ENCODE results near the gene TMCO6.
"Not testable (repeated sequence)": the region's sequence is repeated elsewhere in the genome, so short reads cannot be mapped to it uniquely, and the experiment has no call there.

The TMCO6 gene

GRCh38 chr5:140609126-140609525 is 30.1 kb upstream of the TMCO6 start:
- no peak for TF ChIP-seq CTCF (conservative IDR thresholded peaks at IDR 0.05; ENCODE audit: low read depth, low read length)
- no peak overlapping the region for H3K4me3 ChIP-seq (ENCODE audit: low read length)
- no peak for DNase-seq (ENCODE audit: low read depth)

GRCh38 chr5:140611020-140611521 is 28.2 kb upstream of the TMCO6 start:
- H3K4me3 ChIP-seq (ENCODE audit: low read length) = no peak overlapping the region
- DNase-seq (ENCODE audit: low read depth) = no peak
- TF ChIP-seq CTCF (conservative IDR thresholded peaks at IDR 0.05; ENCODE audit: low read depth, low read length) = no peak

- DNase-seq (ENCODE audit: low read depth) = no peak
- TF ChIP-seq CTCF (conservative IDR thresholded peaks at IDR 0.05; ENCODE audit: low read depth, low read length) = no peak
- no peak overlapping the region for H3K4me3 ChIP-seq (ENCODE audit: low read length)
These were observed 16.9 kb upstream of the TMCO6 start for GRCh38 chr5:140622301-140622700.

- H3K4me3 ChIP-seq (ENCODE audit: low read length); DNase-seq (ENCODE audit: low read depth): not testable (repeated sequence)
These were observed 16.2 kb upstream of the TMCO6 start for GRCh38 chr5:140623061-140623460.

GRCh38 chr5:140624886-140625285 is 14.4 kb upstream of the TMCO6 start:
- not testable (repeated sequence) for H3K4me3 ChIP-seq (ENCODE audit: low read length); DNase-seq (ENCODE audit: low read depth)

- TF ChIP-seq CTCF (conservative IDR thresholded peaks at IDR 0.05; ENCODE audit: low read depth, low read length) = no peak
- no peak for DNase-seq (ENCODE audit: low read depth)
- no peak overlapping the region for H3K4me3 ChIP-seq (ENCODE audit: low read length)
These were observed 11.3 kb upstream of the TMCO6 start for GRCh38 chr5:140627972-140628371.

GRCh38 chr5:140628711-140629110 is 10.5 kb upstream of the TMCO6 start:
- no peak overlapping the region for H3K4me3 ChIP-seq (ENCODE audit: low read length)
- no peak for DNase-seq (ENCODE audit: low read depth)
- TF ChIP-seq CTCF (conservative IDR thresholded peaks at IDR 0.05; ENCODE audit: low read depth, low read length) = no peak

- no peak overlapping the region for H3K4me3 ChIP-seq (ENCODE audit: low read length)
- no peak for TF ChIP-seq CTCF (conservative IDR thresholded peaks at IDR 0.05; ENCODE audit: low read depth, low read length)
- DNase-seq (ENCODE audit: low read depth) = no peak
These were observed 8.8 kb upstream of the TMCO6 start for GRCh38 chr5:140630292-140631035.

Data from retinal pigment epithelial cell (primary cell).